ENCODE results near the gene UBE2N. TPM values are rescaled to one million over a fixed set of nuclear protein-coding genes. Genes with fewer than 3 reads are reported as not detected.
"Not testable (repeated sequence)": the region's sequence is repeated elsewhere in the genome, so short reads cannot be mapped to it uniquely, and the experiment has no call there.

Gene UBE2N
- total RNA-seq, 4 donors from 2014 or later, result 18.0 to 26.4 (median 22.1) TPM

GRCh38 chr12:93393425-93393824 lies 48.3 kb downstream of the UBE2N start:
- DNase-seq, result no peak
- Histone ChIP-seq H3K4me3 (no peak overlapping the region), H3K27me3 (no peaks in the 10 kb centered on the region), H3K9me3 (no peaks in the 10 kb centered on the region), H3K4me1 (no peaks in the 10 kb centered on the region), H3K27ac (no peak overlapping the region), H3K36me3 (peaks cover 0 to 35% (median 0%) of the 10 kb centered on the region in 3 donors)
- TF ChIP-seq, protein P1, sequence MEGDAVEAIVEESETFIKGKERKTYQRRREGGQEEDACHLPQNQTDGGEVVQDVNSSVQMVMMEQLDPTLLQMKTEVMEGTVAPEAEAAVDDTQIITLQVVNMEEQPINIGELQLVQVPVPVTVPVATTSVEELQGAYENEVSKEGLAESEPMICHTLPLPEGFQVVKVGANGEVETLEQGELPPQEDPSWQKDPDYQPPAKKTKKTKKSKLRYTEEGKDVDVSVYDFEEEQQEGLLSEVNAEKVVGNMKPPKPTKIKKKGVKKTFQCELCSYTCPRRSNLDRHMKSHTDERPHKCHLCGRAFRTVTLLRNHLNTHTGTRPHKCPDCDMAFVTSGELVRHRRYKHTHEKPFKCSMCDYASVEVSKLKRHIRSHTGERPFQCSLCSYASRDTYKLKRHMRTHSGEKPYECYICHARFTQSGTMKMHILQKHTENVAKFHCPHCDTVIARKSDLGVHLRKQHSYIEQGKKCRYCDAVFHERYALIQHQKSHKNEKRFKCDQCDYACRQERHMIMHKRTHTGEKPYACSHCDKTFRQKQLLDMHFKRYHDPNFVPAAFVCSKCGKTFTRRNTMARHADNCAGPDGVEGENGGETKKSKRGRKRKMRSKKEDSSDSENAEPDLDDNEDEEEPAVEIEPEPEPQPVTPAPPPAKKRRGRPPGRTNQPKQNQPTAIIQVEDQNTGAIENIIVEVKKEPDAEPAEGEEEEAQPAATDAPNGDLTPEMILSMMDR (IDR thresholded peaks at IDR 0.05), result no peak
- TF ChIP-seq POLR2A (IDR thresholded peaks at IDR 0.05), result no peak

- Histone ChIP-seq H3K4me1 (no peaks in the 10 kb centered on the region), H3K27ac (peak overlapping the region in 2 of 4 donors; percentile 15 to 16), H3K9me3 (no peaks in the 10 kb centered on the region), H3K36me3 (peaks cover 0 to 14% (median 0%) of the 10 kb centered on the region in 3 donors), H3K4me3 (no peak overlapping the region), H3K27me3 (no peaks in the 10 kb centered on the region)
- TF ChIP-seq, protein P1 (IDR thresholded peaks at IDR 0.05), result no peak
- TF ChIP-seq POLR2A (IDR thresholded peaks at IDR 0.05), result no peak
- no peak for DNase-seq
These were observed 51.0 kb downstream of the UBE2N start for GRCh38 chr12:93390549-93391297.

GRCh38 chr12:93390031-93390430 lies 51.7 kb downstream of the UBE2N start:
- Histone ChIP-seq H3K36me3 (peaks cover 0 to 7% (median 0%) of the 10 kb centered on the region in 3 donors), H3K4me1 (peaks cover 0 to under 1% (median 0%) of the 10 kb centered on the region in 4 donors), H3K9me3 (no peaks in the 10 kb centered on the region), H3K4me3 (no peak overlapping the region), H3K27ac (peak overlapping the region in 1 of 4 donors; percentile 2), H3K27me3 (no peaks in the 10 kb centered on the region)
- no peak for TF ChIP-seq POLR2A (IDR thresholded peaks at IDR 0.05)
- TF ChIP-seq, protein P1 (IDR thresholded peaks at IDR 0.05), result no peak
- DNase-seq, result no peak

GRCh38 chr12:93387780-93388179 lies 54.0 kb downstream of the UBE2N start:
- Histone ChIP-seq H3K4me1 (peaks cover 0 to 16% (median 0%) of the 10 kb centered on the region in 4 donors), H3K9me3 (no peaks in the 10 kb centered on the region), H3K4me3 (no peak overlapping the region), H3K36me3 (no peaks in the 10 kb centered on the region), H3K27me3 (no peaks in the 10 kb centered on the region), H3K27ac (no peak overlapping the region)
- DNase-seq, result no peak
- TF ChIP-seq POLR2A (IDR thresholded peaks at IDR 0.05), result no peak
- TF ChIP-seq, protein P1 (IDR thresholded peaks at IDR 0.05), result no peak

- H3K4me3 ChIP-seq, result peak overlapping the region in 1 of 4 donors; percentile 97
- H3K9me3 ChIP-seq, H3K36me3 ChIP-seq, H3K27me3 ChIP-seq, DNase-seq: not testable (repeated sequence)
- H3K27ac ChIP-seq, result peak overlapping the region in 2 of 4 donors; percentile 28 to 98
- H3K4me1 ChIP-seq, result peaks cover 0 to 33% (median 5%) of the 10 kb centered on the region in 4 donors
These were observed 59.7 kb downstream of the UBE2N start for GRCh38 chr12:93381976-93382437.
